NCI-H2227 treated with DMSO at 0.1 percent for 48 hours (cell line): ENCODE data around the gene SEMA3F.
A peak's percentile ranks its signal among the peaks of the same experiment; 100 is the strongest.

ENCODE experiments used
- DNase-seq: peaks from one replicate; lab custom pipeline; 2025; lab: John Stamatoyannopoulos, UW

SEMA3F gene

GRCh38 chr3:50235716-50236483, 80.8 kb downstream of the SEMA3F start, which contains the start of gene GNAI2:
GNAI2 (plus strand) TSS chr3:50236204; CDS start chr3:50236336, 132 bp downstream.
- peak; percentile 94 for DNase-seq

- DNase-seq: no peak
Observed at GRCh38 chr3:50236484-50237132, 81.5 kb downstream of the SEMA3F start.

- no peak for DNase-seq
Observed at GRCh38 chr3:50237133-50237651, 82.1 kb downstream of the SEMA3F start.

- peak; percentile 41 for DNase-seq
Observed at GRCh38 chr3:50237754-50238548, 82.8 kb downstream of the SEMA3F start.

- no peak for DNase-seq
Observed at GRCh38 chr3:50238549-50239026, 83.5 kb downstream of the SEMA3F start.
